Endothelial cell of umbilical vein (primary cell): ENCODE data around the gene NPTN. TPM values are rescaled to one million over a fixed set of nuclear protein-coding genes. Genes with fewer than 3 reads are reported as not detected.
A peak's percentile ranks its signal among the peaks of the same experiment; 100 is the strongest.

ENCODE experiments used
- BruUV-seq: library from RNA; stranded (reverse); fragments of 400-500 nt; replicated peaks from 2 replicates; lab custom pipeline; 2021; lab: Mats Ljungman, UMichigan
- CTCF ChIA-PET: fragments of 300-600, 350-600 bp; sonication (Branson Sonifier 250); formaldehyde crosslinking; loops from one replicate; lab custom pipeline; 2021; ENCODE audit warnings: antibody characterized with exemption, inconsistent platforms; lab: Charles Lee
- POLR2A ChIA-PET: fragments of 300-600, 350-600 bp; sonication (Branson Sonifier 250); formaldehyde crosslinking; loops from one replicate; lab custom pipeline; 2021; ENCODE audit warnings: antibody characterized with exemption, inconsistent platforms; lab: Charles Lee
- DNase-seq: peaks from one replicate; pipeline ENCODE4 v3.0.0-alpha.2; 2011; ENCODE audit warnings: low read depth, low spot score
- FAIRE-seq: peaks from 2 replicates; lab custom pipeline; 2011; peaks lifted over from hg19 to GRCh38; lab: Jason Lieb, UNC
- H2AFZ ChIP-seq: 2 replicates; pipeline ENCODE4 v1.6.0; 2012; ENCODE audit warnings: low read depth, low read length, control low read depth, inconsistent platforms
- H3K27ac ChIP-seq: 2 replicates; pipeline ENCODE4 v1.5.1; 2011; ENCODE audit warnings: low read depth, mild to moderate bottlenecking, control low read depth, low read length, moderate library complexity; ENCODE audit not compliant: insufficient read depth
- H3K27me3 ChIP-seq, 2 experiments: 2 replicates each; pipeline versions ENCODE4 v1.6.0 to v1.6.1; 2011; ENCODE audit warnings: low read length in 2 of 2, mixed read lengths in 1 of 2; ENCODE audit not compliant: control insufficient read depth in 2 of 2, insufficient read depth in 2 of 2
- H3K36me3 ChIP-seq, 2 experiments: 2 replicates in 1 of 2; 3 replicates in 1 of 2; pipeline ENCODE4 v1.5.1; 2011; ENCODE audit warnings: low read length in 2 of 2, mild to moderate bottlenecking in 1 of 2, moderate library complexity in 1 of 2; ENCODE audit not compliant: control insufficient read depth in 2 of 2, insufficient read depth in 2 of 2; ENCODE audit errors: extremely low read depth in 1 of 2
- H3K4me1 ChIP-seq: 3 replicates; pipeline ENCODE4 v1.5.1; 2011; ENCODE audit warnings: mild to moderate bottlenecking, low read length; ENCODE audit not compliant: control insufficient read depth, insufficient read depth; ENCODE audit errors: extremely low read depth
- H3K4me2 ChIP-seq: 2 replicates; pipeline ENCODE4 v1.6.1; 2011; ENCODE audit warnings: low read length, control low read depth, mixed read lengths; ENCODE audit not compliant: insufficient read depth
- H3K4me3 ChIP-seq, 3 experiments: fragments of 200-600 bp in 1 of 3; sonication (generic), shearing (Covaris generic) in 1 of 3; replicated peaks in 1 of 3; 2 replicates each; pipeline ENCODE4 v1.5.1; 2011 to 2016; ENCODE audit warnings: control low read depth in 3 of 3, low read length in 3 of 3, mild to moderate bottlenecking in 2 of 3, inconsistent platforms in 1 of 3, low read depth in 1 of 3, moderate library complexity in 1 of 3; ENCODE audit not compliant: insufficient read depth in 1 of 3
- H3K79me2 ChIP-seq: 2 replicates; pipeline ENCODE4 v1.6.0; 2012; ENCODE audit warnings: low read length, inconsistent platforms; ENCODE audit not compliant: control insufficient read depth, insufficient read depth
- H3K9ac ChIP-seq: replicated peaks from 2 replicates; pipeline ENCODE3; 2011; ENCODE audit warnings: low read length, control low read depth; ENCODE audit not compliant: insufficient read depth; ENCODE audit errors: extremely low read depth
- H3K9me1 ChIP-seq: replicated peaks from 3 replicates; pipeline ENCODE4 v1.6.0; 2011; ENCODE audit warnings: mild to moderate bottlenecking, low read length; ENCODE audit not compliant: control insufficient read depth, insufficient read depth; ENCODE audit errors: extremely low read depth
- H3K9me3 ChIP-seq: replicated peaks from 2 replicates; pipeline ENCODE4 v1.5.1; 2012; ENCODE audit warnings: low read length, inconsistent platforms; ENCODE audit not compliant: control insufficient read depth, insufficient read depth
- H4K20me1 ChIP-seq: replicated peaks from 2 replicates; pipeline ENCODE3; 2011; ENCODE audit warnings: mild to moderate bottlenecking, low read length; ENCODE audit not compliant: control insufficient read depth, insufficient read depth; ENCODE audit errors: extremely low read depth
- CTCF ChIP-seq, 2 donors: IDR thresholded peaks; 1 replicate in 1 of 2; 2 replicates in 1 of 2; pipeline ENCODE4 v1.5.1; 2011; ENCODE audit warnings: low read length in 2 of 2, mild to moderate bottlenecking in 2 of 2, moderate library complexity in 2 of 2, control low read depth in 1 of 2, inconsistent platforms in 1 of 2, low read depth in 1 of 2; ENCODE audit not compliant: insufficient read depth in 1 of 2; ENCODE audit errors: extremely low read depth in 1 of 2
- FOS ChIP-seq: IDR thresholded peaks from 2 replicates; pipeline ENCODE4 v1.6.1; 2011; ENCODE audit warnings: mild to moderate bottlenecking, low read length, moderate library complexity, borderline replicate concordance; ENCODE audit not compliant: insufficient read depth
- JUN ChIP-seq: IDR thresholded peaks from 2 replicates; pipeline ENCODE4 v1.6.1; 2011; ENCODE audit warnings: borderline replicate concordance, low read depth; ENCODE audit not compliant: insufficient read length, insufficient read depth
- MAX ChIP-seq: IDR thresholded peaks from 2 replicates; pipeline ENCODE4 v1.6.1; 2011; ENCODE audit not compliant: insufficient read depth, insufficient read length
- POLR2A ChIP-seq: IDR thresholded peaks from 2 replicates; pipeline ENCODE4 v1.6.1; 2012; ENCODE audit warnings: low read depth, mild to moderate bottlenecking, control low read depth, low read length
- POLR2AphosphoS5 ChIP-seq: IDR thresholded peaks from 2 replicates; pipeline ENCODE4 v1.6.1; 2012; ENCODE audit warnings: low read depth, mild to moderate bottlenecking, control low read depth, low read length, moderate library complexity; ENCODE audit not compliant: insufficient read depth
- dilution Hi-C: fragments of 300-500 bp; cut with MboI; formaldehyde crosslinking; loops from one replicate; pipeline ENCODE4 v1.15.0; 2019; ENCODE audit warnings: low sequenced_read_pairs; ENCODE audit not compliant: extremely low pct_ligation_motif_present
- intact Hi-C: fragments of 100-400 bp; cut with micrococcal nuclease; formaldehyde crosslinking; loops from one replicate; pipeline ENCODE4 v1.10.0; 2022
- polyA plus RNA-seq, 4 experiments: library from polyadenylated mRNA; depleted of rRNA in 3 of 4; stranded (reverse) in 3 of 4; unstranded in 1 of 4; fragments of >200 nt; gene quantifications; 2 replicates each; pipeline versions ENCODE4 v1.2.1 to v1.2.3, GENCODE V29; 2011 to 2012; ENCODE audit warnings: missing spikeins in 1 of 4
- total RNA-seq: library from RNA; stranded (reverse); gene quantifications from 2 replicates; pipeline ENCODE4 v1.2.3, GENCODE V29; 2021

The NPTN gene
- total and polyA plus RNA-seq, 2 donors (not counting 3 experiments of a cell fraction or from before 2014, with no cell fraction given): 77.4 to 81.3 TPM

GRCh38 chr15:73560501-73561117 is 72.6 kb downstream of the NPTN start:
- POLR2A ChIA-PET: interaction anchor here (1.2 kb wide), 1 partner anchor 71 kb away, joined by 4 read pairs; no protein-coding TSS in a partner anchor
- H3K4me1 ChIP-seq: peaks cover 10% of the 10 kb centered on the region
- no peak overlapping the region for H3K4me2 ChIP-seq
- H2AFZ ChIP-seq: no peak overlapping the region
- H3K36me3 ChIP-seq: peaks cover 2 to 9% of the 10 kb centered on the region in 2 experiments
- intact Hi-C loops: loop anchor here (1.0 to 2.0 kb wide), 3 partner anchors 76 to 220 kb away; no protein-coding TSS in a partner anchor
- no peaks in the 10 kb centered on the region for H3K9me3 ChIP-seq
- H3K27ac ChIP-seq: no peak overlapping the region
- H3K27me3 ChIP-seq: no peaks in the 10 kb centered on the region
- no peak overlapping the region for H3K4me3 ChIP-seq
- BruUV-seq: no TSS peak
- FAIRE-seq: peak; percentile 37
- TF ChIP-seq CTCF (IDR thresholded peaks at IDR 0.05; ENCODE audit: extremely low read depth in 1 of 2, insufficient read depth in 1 of 2, low read depth in 1 of 2, low read length in 2 of 2) (peak; percentile 10 to 36), POLR2AphosphoS5 (no peak), FOS (no peak), MAX (no peak), POLR2A (no peak), JUN (no peak)
- DNase-seq: peak; percentile 80
- no peak overlapping the region for H3K9ac ChIP-seq
- H4K20me1 ChIP-seq: no peaks in the 10 kb centered on the region
- no peaks in the 10 kb centered on the region for H3K79me2 ChIP-seq
- H3K9me1 ChIP-seq: no peaks in the 10 kb centered on the region
- CTCF ChIA-PET: interaction anchor here (0.6 to 8.6 kb wide), 33 partner anchors 9 to 345 kb away, joined by 3 to 294 read pairs (median 5); partner anchors contain the start of genes CD276, NPTN and TBC1D21
- dilution Hi-C loops: no loop called here
